ENCODE data around the gene RARB. TPM values are rescaled to one million over a fixed set of nuclear protein-coding genes. Genes with fewer than 3 reads are reported as not detected.

The RARB gene
- total RNA-seq, 1 experiment from 2014 or later: 0.71 TPM

GRCh38 chr3:25472731-25473130, 44.7 kb downstream of the RARB start:
- no peak for DNase-seq (ENCODE audit: low spot score)

- no peak for DNase-seq (ENCODE audit: low spot score)
Measured at GRCh38 chr3:25473246-25473645, 45.2 kb downstream of the RARB start.

GRCh38 chr3:25474052-25474451, 46.0 kb downstream of the RARB start:
- DNase-seq (ENCODE audit: low spot score): no peak

GRCh38 chr3:25476639-25477038, 48.6 kb downstream of the RARB start:
- DNase-seq (ENCODE audit: low spot score): no peak

GRCh38 chr3:25478211-25478757, 50.2 kb downstream of the RARB start:
- DNase-seq (ENCODE audit: low spot score): no peak

GRCh38 chr3:25478964-25479726, 51.1 kb downstream of the RARB start:
- DNase-seq (ENCODE audit: low spot score): no peak

GRCh38 chr3:25479727-25480010, 51.6 kb downstream of the RARB start:
- DNase-seq (ENCODE audit: low spot score): no peak

- no peak for DNase-seq (ENCODE audit: low spot score)
Measured at GRCh38 chr3:25480811-25481210, 52.7 kb downstream of the RARB start.

- DNase-seq (ENCODE audit: low spot score): no peak
Measured at GRCh38 chr3:25481386-25481785, 53.3 kb downstream of the RARB start.

GRCh38 chr3:25483456-25483855, 55.4 kb downstream of the RARB start:
- DNase-seq (ENCODE audit: low spot score): no peak

- DNase-seq (ENCODE audit: low spot score): no peak
Measured at GRCh38 chr3:25485673-25486072, 57.6 kb downstream of the RARB start.

GRCh38 chr3:25486932-25487331, 58.9 kb downstream of the RARB start:
- DNase-seq (ENCODE audit: low spot score): no peak

- no peak for DNase-seq (ENCODE audit: low spot score)
Measured at GRCh38 chr3:25489858-25490593, 62.0 kb downstream of the RARB start.

- DNase-seq (ENCODE audit: low spot score): no peak
Measured at GRCh38 chr3:25493246-25493645, 65.2 kb downstream of the RARB start.

GRCh38 chr3:25493786-25494185, 65.7 kb downstream of the RARB start:
- DNase-seq (ENCODE audit: low spot score): no peak

GRCh38 chr3:25495304-25495703, 67.2 kb downstream of the RARB start:
- no peak for DNase-seq (ENCODE audit: low spot score)

- DNase-seq (ENCODE audit: low spot score): no peak
Measured at GRCh38 chr3:25495726-25496253, 67.7 kb downstream of the RARB start.

GRCh38 chr3:25497096-25497495, 69.0 kb downstream of the RARB start:
- DNase-seq (ENCODE audit: low spot score): no peak

GRCh38 chr3:25500706-25501210, 72.7 kb downstream of the RARB start:
- no peak for DNase-seq (ENCODE audit: low spot score)

GRCh38 chr3:25502233-25502632, 74.2 kb downstream of the RARB start:
- DNase-seq (ENCODE audit: low spot score): no peak

GRCh38 chr3:25503898-25504301, 75.8 kb downstream of the RARB start:
- no peak for DNase-seq (ENCODE audit: low spot score)

- no peak for DNase-seq (ENCODE audit: low spot score)
Measured at GRCh38 chr3:25505581-25505980, 77.5 kb downstream of the RARB start.

- no peak for DNase-seq (ENCODE audit: low spot score)
Measured at GRCh38 chr3:25507811-25508210, 79.7 kb downstream of the RARB start.

Measured in A172 (cell line).